ENCODE results near the gene NSFL1C.
"Not testable (repeated sequence)": the region's sequence is repeated elsewhere in the genome, so short reads cannot be mapped to it uniquely, and the experiment has no call there.

Gene NSFL1C

GRCh38 chr20:1422753-1423152 lies 43.9 kb downstream of the NSFL1C start:
- H3K36me3 ChIP-seq (ENCODE audit: insufficient read depth, low read length) = no peaks in the 10 kb centered on the region
- H3K9me3 ChIP-seq (ENCODE audit: low read length) = no peaks in the 10 kb centered on the region
- H2AFZ ChIP-seq (ENCODE audit: low read depth, low read length) = no peak overlapping the region
- no peak overlapping the region for H3K4me3 ChIP-seq (ENCODE audit: low read length)
- peaks cover 18% of the 10 kb centered on the region for H3K4me1 ChIP-seq (ENCODE audit: insufficient read depth, low read length)
- no peaks in the 10 kb centered on the region for H3K27me3 ChIP-seq (ENCODE audit: insufficient read depth, low read length)

- Histone ChIP-seq H3K4me1 (ENCODE audit: insufficient read depth, low read length) (peaks cover 10% of the 10 kb centered on the region), H3K36me3 (ENCODE audit: insufficient read depth, low read length) (no peaks in the 10 kb centered on the region), H3K4me3 (ENCODE audit: low read length) (no peak overlapping the region), H3K9me3 (ENCODE audit: low read length) (no peaks in the 10 kb centered on the region), H3K27me3 (ENCODE audit: insufficient read depth, low read length) (no peaks in the 10 kb centered on the region), H2AFZ (ENCODE audit: low read depth, low read length) (no peak overlapping the region)
These were observed 46.6 kb downstream of the NSFL1C start for GRCh38 chr20:1420066-1420465.

- Histone ChIP-seq H3K4me3 (ENCODE audit: low read length) (no peak overlapping the region), H3K4me1 (ENCODE audit: insufficient read depth, low read length) (no peaks in the 10 kb centered on the region), H3K9me3 (ENCODE audit: low read length) (no peaks in the 10 kb centered on the region), H3K27me3 (ENCODE audit: insufficient read depth, low read length) (no peaks in the 10 kb centered on the region), H2AFZ (ENCODE audit: low read depth, low read length) (no peak overlapping the region), H3K36me3 (ENCODE audit: insufficient read depth, low read length) (no peaks in the 10 kb centered on the region)
These were observed 48.3 kb downstream of the NSFL1C start for GRCh38 chr20:1418350-1418749.

GRCh38 chr20:1417790-1418189 lies 48.9 kb downstream of the NSFL1C start:
- H2AFZ ChIP-seq (ENCODE audit: low read depth, low read length) = no peak overlapping the region
- H3K9me3 ChIP-seq (ENCODE audit: low read length) = no peaks in the 10 kb centered on the region
- H3K4me3 ChIP-seq (ENCODE audit: low read length) = no peak overlapping the region
- H3K36me3 ChIP-seq (ENCODE audit: insufficient read depth, low read length) = no peaks in the 10 kb centered on the region
- H3K27me3 ChIP-seq (ENCODE audit: insufficient read depth, low read length) = no peaks in the 10 kb centered on the region
- no peaks in the 10 kb centered on the region for H3K4me1 ChIP-seq (ENCODE audit: insufficient read depth, low read length)

- H3K27me3 ChIP-seq (ENCODE audit: insufficient read depth, low read length) = no peaks in the 10 kb centered on the region
- no peaks in the 10 kb centered on the region for H3K36me3 ChIP-seq (ENCODE audit: insufficient read depth, low read length)
- H3K4me1 ChIP-seq (ENCODE audit: insufficient read depth, low read length) = no peaks in the 10 kb centered on the region
These were observed 49.4 kb downstream of the NSFL1C start for GRCh38 chr20:1417273-1417672.

GRCh38 chr20:1415667-1416468 lies 50.8 kb downstream of the NSFL1C start:
- Histone ChIP-seq H3K27me3 (ENCODE audit: insufficient read depth, low read length) (no peaks in the 10 kb centered on the region), H3K9me3 (ENCODE audit: low read length) (no peaks in the 10 kb centered on the region), H3K36me3 (ENCODE audit: insufficient read depth, low read length) (no peaks in the 10 kb centered on the region), H3K4me3 (ENCODE audit: low read length) (no peak overlapping the region), H2AFZ (ENCODE audit: low read depth, low read length) (no peak overlapping the region), H3K4me1 (ENCODE audit: insufficient read depth, low read length) (no peaks in the 10 kb centered on the region)

More at GRCh38 chr20:1417273-1417672, 49.4 kb downstream of the NSFL1C start:
- H3K9me3 ChIP-seq (ENCODE audit: low read length) = no peaks in the 10 kb centered on the region
- no peak overlapping the region for H2AFZ ChIP-seq (ENCODE audit: low read depth, low read length)
- no peak overlapping the region for H3K4me3 ChIP-seq (ENCODE audit: low read length)

- H3K4me3 ChIP-seq (ENCODE audit: low read length) = no peak overlapping the region
- no peaks in the 10 kb centered on the region for H3K4me1 ChIP-seq (ENCODE audit: insufficient read depth, low read length)
- no peaks in the 10 kb centered on the region for H3K36me3 ChIP-seq (ENCODE audit: insufficient read depth, low read length)
- H3K27me3 ChIP-seq (ENCODE audit: insufficient read depth, low read length) = no peaks in the 10 kb centered on the region
- H3K9me3 ChIP-seq (ENCODE audit: low read length) = no peaks in the 10 kb centered on the region
- H2AFZ ChIP-seq (ENCODE audit: low read depth, low read length) = no peak overlapping the region
These were observed 51.7 kb downstream of the NSFL1C start for GRCh38 chr20:1414982-1415381.

GRCh38 chr20:1405801-1406200 lies 60.8 kb downstream of the NSFL1C start:
- Histone ChIP-seq H3K27me3 (ENCODE audit: insufficient read depth, low read length) (no peaks in the 10 kb centered on the region), H3K36me3 (ENCODE audit: insufficient read depth, low read length) (no peaks in the 10 kb centered on the region), H3K9me3 (ENCODE audit: low read length) (peaks cover 3% of the 10 kb centered on the region), H3K4me3 (ENCODE audit: low read length) (no peak overlapping the region), H3K4me1 (ENCODE audit: insufficient read depth, low read length) (peaks cover 3% of the 10 kb centered on the region), H2AFZ (ENCODE audit: low read depth, low read length) (no peak overlapping the region)

GRCh38 chr20:1403624-1404023 lies 63.0 kb downstream of the NSFL1C start:
- Histone ChIP-seq H3K27me3 (ENCODE audit: insufficient read depth, low read length) (no peaks in the 10 kb centered on the region), H2AFZ (ENCODE audit: low read depth, low read length) (no peak overlapping the region), H3K4me3 (ENCODE audit: low read length) (no peak overlapping the region), H3K36me3 (ENCODE audit: insufficient read depth, low read length) (no peaks in the 10 kb centered on the region), H3K9me3 (ENCODE audit: low read length) (peaks cover 3% of the 10 kb centered on the region), H3K4me1 (ENCODE audit: insufficient read depth, low read length) (peaks cover 3% of the 10 kb centered on the region)

- no peak overlapping the region for H3K4me3 ChIP-seq (ENCODE audit: low read length)
- H3K27me3 ChIP-seq (ENCODE audit: insufficient read depth, low read length) = no peaks in the 10 kb centered on the region
- peaks cover 3% of the 10 kb centered on the region for H3K4me1 ChIP-seq (ENCODE audit: insufficient read depth, low read length)
- H3K36me3 ChIP-seq (ENCODE audit: insufficient read depth, low read length) = no peaks in the 10 kb centered on the region
- H3K9me3 ChIP-seq (ENCODE audit: low read length) = peaks cover 3% of the 10 kb centered on the region
- no peak overlapping the region for H2AFZ ChIP-seq (ENCODE audit: low read depth, low read length)
These were observed 64.5 kb downstream of the NSFL1C start for GRCh38 chr20:1402149-1402548.

GRCh38 chr20:1401451-1401907 lies 65.2 kb downstream of the NSFL1C start:
- H3K36me3 ChIP-seq (ENCODE audit: insufficient read depth, low read length) = no peaks in the 10 kb centered on the region
- H3K4me3 ChIP-seq (ENCODE audit: low read length) = no peak overlapping the region
- H3K27me3 ChIP-seq (ENCODE audit: insufficient read depth, low read length) = no peaks in the 10 kb centered on the region
- peaks cover 3% of the 10 kb centered on the region for H3K9me3 ChIP-seq (ENCODE audit: low read length)
- H3K4me1 ChIP-seq (ENCODE audit: insufficient read depth, low read length) = peaks cover 3% of the 10 kb centered on the region
- no peak overlapping the region for H2AFZ ChIP-seq (ENCODE audit: low read depth, low read length)

GRCh38 chr20:1399678-1400366 lies 66.8 kb downstream of the NSFL1C start:
- H3K27me3 ChIP-seq (ENCODE audit: insufficient read depth, low read length); H2AFZ ChIP-seq (ENCODE audit: low read depth, low read length): not testable (repeated sequence)

GRCh38 chr20:1398185-1398584 lies 68.5 kb downstream of the NSFL1C start:
- H3K4me3 ChIP-seq (ENCODE audit: low read length); H3K4me1 ChIP-seq (ENCODE audit: insufficient read depth, low read length); H3K9me3 ChIP-seq (ENCODE audit: low read length); H3K27me3 ChIP-seq (ENCODE audit: insufficient read depth, low read length); H2AFZ ChIP-seq (ENCODE audit: low read depth, low read length); H3K36me3 ChIP-seq (ENCODE audit: insufficient read depth, low read length): not testable (repeated sequence)

More at GRCh38 chr20:1399678-1400366, 66.8 kb downstream of the NSFL1C start:
- not testable (repeated sequence) for H3K4me3 ChIP-seq (ENCODE audit: low read length); H3K4me1 ChIP-seq (ENCODE audit: insufficient read depth, low read length); H3K9me3 ChIP-seq (ENCODE audit: low read length); H3K36me3 ChIP-seq (ENCODE audit: insufficient read depth, low read length)

All from neuron (in vitro differentiated cells).